GM21717 (cell line): ENCODE data around the gene PTGDS.

Source experiments
- ATAC-seq: cut with Tn5 transposase; IDR thresholded peaks from one replicate; pipeline ENCODE4 v1.9.1; 2021; ENCODE audit warnings: mild to moderate bottlenecking, moderate library complexity; ENCODE audit not compliant: unreplicated experiment

The PTGDS gene

DNA sequence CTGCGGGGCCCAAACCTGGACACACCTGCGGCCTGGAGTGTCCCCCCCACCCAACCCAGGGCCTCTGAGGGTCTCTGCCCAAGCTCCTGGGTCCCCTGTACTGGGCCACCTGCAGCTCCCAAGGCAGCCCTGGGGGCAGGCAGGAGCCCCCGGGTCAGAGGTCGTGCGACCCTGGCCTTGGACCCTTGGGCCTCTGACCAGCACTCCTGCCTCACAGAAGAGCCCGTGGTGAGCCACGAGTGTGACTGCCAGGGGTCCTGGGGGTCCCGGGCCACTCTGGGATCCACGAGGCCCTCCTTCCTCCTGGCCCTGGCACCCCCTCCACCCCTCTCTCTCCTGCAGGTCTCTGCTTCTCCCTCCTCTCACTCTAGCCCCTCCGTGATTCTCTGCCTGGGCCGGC, 5.0 kb upstream of the PTGDS start:
- no peak for ATAC-seq

DNA sequence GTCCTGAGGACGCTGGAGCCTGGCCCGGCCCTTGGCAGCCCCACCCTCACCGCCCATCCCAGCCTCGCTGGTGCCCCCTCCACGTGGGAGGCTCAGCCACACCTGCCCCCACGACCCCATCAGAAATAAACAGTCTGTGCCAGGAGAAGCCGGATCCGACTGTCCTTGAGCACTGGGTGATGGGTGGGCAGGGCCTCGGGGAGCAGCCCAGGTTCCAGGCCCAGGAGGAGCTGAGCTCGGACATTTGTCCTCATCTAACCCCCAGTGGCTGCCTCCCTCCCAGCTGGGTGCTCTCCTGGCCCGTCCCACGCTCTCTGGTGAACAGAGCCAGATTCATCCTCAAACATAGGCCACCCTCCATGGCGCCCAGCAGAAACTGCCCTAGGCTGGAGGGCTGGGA, 4.6 kb upstream of the PTGDS start:
- ATAC-seq: no peak

DNA sequence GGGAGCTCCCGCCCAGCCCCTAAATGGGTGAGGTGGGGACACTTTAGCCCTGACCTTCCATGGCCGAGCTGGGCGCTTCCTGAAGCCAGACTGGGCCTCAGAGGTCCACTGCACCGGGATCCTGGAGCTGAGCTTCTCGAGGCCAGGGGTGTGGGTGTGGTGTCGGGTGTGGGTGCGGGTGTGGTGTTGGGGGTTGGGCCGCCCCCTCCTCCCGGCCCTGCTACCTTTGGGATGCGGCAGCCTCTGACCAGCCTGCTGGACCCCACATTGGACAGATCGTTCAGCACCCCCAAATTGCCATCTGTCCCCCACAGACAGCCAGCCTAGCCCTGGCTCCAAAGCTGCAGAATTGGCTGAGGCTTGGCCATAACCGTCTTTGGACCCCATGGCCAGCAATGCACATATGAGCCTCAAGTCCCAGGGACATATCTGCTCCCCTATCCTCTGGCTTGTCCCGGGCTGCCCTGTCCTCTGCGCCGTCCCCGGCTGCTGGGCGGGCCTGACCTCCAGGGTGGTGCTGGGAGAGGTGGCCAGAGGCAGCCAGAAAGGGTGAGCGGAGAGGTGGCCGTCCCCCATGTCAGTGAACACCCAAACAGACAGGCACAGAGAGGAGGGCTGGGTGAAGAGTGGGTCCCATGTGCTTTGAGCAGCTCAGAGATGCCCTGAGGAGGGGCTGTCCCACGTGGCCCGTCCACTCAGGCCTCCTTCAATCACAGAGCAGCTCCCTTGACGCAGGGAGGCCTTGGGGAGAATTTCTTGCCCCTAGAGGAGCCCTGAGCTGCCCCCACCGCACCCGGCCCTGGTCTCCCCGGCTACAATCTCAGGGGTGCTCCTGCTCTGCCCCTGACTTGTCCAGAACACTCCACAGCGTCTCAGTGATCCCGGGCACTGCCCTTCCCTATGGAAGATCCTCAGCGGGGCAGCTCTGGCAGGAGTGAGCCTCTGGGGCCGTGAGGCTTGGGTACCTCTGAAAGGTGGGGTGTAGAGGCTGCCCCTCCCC, 3.4 kb upstream of the PTGDS start:
- no peak for ATAC-seq

DNA sequence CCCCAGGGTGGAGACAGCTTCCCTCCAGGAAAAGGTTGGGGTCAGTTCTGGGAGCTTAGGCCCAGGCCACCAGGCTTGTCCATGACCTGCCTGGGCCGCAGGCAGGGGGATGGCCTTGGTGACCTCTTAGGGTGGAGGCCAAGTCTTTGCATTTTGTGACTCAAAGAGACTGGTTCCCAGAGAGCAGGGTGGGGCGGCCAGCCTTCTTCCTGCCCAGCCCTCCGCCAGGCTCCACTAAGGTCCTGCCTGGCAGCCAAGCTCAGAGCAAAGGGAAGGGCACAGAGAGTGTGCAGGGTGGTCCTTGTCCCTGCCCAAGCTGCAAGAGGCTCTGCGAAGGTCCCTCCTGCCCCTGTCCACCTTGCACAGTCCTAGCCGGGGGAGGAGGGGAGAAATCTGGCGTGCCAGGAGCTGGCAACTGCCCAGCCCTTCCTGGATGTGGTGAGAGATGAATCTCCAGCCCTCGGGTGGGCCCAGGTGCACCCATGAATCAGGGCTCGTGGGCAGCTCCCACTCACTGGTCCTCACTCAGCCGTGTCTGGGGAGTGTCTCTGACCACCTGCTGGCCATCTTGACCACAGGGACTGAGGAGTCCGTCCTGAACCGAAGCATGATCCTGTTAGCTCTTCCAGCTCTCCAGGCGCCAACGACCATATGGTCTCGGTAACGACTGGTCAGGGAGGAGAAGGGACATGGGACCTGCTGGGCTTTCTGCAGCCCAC, 2.3 kb upstream of the PTGDS start:
- no peak for ATAC-seq

DNA sequence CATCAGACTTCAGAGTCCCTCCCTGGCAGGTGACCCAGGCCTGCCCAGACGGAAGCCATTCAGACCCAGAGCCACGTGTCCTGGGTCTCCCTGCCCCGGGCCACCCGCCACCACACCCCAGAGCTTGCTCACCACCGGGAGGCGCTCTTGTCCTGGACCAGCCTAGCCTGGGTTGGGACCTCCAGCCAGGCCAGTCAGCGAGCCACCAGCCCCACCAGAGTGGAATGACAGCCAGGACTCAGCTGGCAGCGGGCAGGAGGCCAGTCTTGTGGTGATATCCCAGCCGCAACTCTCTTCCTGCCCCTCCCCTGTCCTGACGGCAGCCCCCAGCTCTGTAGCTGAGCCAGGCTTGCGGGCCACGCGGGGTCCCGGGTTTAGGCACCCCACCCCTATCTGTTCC, 1.7 kb upstream of the PTGDS start:
- no peak for ATAC-seq

DNA sequence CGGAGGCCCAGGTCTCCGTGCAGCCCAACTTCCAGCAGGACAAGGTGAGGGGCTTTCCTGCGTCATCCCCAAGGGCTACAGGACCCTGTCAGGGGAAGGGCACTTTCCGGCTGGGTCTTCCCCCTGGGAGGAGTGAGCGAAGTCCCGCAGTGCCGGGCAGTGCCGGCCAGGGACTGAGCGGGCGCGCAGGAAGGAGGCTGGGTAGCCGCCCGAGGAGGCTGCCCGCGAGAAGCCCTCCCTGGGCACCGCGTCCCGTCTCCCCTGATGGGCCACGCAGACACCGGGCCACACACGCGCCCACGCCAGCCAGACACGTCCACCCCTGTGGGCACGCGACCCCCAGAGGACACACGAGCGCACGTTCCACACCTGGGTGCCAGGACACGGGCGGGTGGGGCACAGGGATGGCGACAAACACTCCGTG, 357 bp downstream of the PTGDS start:
- ATAC-seq: no peak

DNA sequence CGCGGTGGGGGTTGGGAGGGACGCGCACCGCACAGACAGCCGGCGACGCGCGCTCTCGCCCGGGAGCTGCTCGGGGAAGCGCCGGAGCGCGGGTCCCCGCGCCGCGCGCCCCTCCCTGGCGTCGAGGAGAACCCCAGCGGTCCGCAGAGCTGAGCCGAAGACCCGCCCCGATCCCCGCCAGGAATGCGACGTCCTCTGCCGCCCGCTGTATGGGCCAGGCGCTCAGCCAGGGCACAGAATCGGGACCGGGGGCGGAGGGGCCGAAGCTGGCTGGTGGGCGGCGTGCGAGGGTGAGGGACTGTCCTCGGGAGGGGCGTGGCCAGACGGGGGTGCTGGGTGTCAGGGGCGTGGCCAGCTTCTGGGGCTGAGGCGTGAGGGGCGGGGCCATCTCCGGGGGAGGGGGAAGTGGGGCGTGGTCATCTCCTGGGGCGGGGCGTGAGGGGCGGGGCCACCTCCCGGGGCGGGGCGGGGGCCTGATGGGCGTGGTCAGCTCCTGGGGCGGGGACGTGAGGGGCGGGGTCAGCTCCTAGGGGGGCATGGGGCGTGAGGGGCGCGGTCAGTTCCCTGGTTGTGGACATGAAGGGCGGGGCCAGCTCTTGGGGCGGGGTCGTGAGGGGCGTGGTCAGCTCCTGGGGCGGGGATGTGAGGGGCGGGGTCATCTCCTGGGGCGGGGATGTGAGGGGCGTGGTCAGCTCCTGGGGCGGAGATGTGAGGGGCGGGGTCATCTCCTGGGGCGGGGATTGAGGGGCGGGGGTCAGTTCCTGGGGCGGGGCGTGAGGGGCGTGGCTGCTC, 965 bp downstream of the PTGDS start:
- no peak for ATAC-seq

DNA sequence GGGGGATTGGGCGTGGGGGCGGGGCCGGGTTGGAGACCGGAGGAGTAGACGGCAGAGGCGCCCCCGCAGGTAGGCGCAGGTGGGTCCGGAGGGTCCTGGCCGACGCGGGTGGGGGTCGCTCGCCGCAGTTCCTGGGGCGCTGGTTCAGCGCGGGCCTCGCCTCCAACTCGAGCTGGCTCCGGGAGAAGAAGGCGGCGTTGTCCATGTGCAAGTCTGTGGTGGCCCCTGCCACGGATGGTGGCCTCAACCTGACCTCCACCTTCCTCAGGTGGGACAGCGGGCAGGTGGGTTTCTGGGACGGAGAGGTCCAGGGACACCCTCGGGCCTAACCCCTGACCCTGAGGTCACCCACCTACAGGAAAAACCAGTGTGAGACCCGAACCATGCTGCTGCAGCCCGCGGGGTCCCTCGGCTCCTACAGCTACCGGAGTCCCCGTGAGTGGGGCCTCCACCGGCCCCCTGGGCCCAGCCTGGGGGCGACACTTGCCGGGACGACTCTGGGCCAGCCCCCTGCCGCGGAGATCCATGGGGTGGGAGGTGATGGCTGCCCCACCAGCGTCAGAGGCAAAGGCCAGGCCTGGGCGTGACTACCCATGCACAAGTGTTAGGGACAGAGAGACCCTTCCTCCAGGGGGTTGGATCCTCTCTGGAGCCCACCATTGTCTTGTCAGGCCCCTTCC, 1.7 kb downstream of the PTGDS start:
- ATAC-seq: no peak

DNA sequence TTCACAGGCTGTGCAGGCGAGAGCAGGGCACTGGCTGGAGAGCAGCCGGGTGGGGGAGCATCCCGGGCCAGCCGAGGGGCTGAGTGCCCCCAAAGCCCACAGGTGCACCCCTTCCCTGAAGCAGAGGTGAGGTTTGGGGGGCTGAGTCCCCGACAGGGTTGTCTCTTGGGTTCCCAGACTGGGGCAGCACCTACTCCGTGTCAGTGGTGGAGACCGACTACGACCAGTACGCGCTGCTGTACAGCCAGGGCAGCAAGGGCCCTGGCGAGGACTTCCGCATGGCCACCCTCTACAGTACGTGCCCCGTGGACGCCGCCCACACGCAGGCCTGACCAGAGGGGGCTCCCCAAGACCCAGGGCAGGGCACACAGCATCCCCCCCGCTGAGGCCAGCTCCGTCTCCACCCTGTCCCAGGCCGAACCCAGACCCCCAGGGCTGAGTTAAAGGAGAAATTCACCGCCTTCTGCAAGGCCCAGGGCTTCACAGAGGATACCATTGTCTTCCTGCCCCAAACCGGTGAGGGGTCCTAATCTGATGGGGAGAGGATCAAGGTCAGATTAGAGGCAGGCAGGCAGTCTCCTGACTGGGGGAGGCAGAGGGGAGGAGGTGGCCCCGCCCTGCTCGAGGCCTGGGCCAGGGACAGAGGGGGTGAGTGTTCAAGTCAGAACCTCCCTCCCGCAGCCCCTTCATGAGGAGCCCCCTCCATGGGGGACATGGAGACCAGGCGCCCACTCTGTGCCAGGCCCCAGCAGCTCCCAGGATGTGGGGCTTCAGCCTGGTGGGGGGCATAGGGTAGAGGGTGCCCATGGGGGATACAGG, 2.7 kb downstream of the PTGDS start:
- ATAC-seq: no peak

DNA sequence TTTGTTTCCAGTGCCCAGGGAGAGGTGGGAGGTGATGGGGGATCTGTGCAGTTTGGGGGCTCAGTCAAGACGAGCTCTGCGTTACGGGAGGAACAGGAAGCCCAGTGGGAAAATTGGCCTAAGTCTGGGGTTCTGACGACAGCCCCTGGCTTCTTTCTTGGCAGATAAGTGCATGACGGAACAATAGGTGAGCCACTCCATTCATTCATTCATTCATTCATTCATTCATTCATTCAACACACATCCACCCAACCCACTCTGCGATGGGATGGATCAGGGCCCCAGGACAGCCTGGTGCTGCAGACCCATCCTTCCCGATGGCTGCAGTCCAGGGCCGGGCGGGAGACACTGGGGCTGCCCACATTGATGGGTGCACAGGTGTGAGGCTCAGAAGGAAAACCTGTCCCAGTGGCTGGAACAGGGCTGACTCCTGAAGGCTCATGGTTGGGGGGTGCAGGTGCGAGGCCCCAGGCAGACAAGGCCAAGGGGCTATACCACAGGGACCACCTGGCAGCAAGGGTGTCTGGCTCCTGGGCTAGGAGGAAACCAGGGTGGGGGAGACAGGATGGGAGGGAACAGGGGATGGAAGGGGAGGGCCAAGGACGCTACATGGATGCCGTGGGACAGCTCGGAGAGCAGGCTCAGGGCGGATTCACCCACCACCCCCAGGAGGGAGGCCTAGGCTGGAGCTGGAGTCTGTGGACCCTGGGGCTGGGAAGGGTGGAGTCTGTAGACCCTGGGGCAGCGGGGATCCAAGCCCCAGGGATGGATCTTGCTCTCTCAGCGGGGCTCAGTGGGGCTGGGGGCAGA, 3.6 kb downstream of the PTGDS start:
- ATAC-seq: no peak

DNA sequence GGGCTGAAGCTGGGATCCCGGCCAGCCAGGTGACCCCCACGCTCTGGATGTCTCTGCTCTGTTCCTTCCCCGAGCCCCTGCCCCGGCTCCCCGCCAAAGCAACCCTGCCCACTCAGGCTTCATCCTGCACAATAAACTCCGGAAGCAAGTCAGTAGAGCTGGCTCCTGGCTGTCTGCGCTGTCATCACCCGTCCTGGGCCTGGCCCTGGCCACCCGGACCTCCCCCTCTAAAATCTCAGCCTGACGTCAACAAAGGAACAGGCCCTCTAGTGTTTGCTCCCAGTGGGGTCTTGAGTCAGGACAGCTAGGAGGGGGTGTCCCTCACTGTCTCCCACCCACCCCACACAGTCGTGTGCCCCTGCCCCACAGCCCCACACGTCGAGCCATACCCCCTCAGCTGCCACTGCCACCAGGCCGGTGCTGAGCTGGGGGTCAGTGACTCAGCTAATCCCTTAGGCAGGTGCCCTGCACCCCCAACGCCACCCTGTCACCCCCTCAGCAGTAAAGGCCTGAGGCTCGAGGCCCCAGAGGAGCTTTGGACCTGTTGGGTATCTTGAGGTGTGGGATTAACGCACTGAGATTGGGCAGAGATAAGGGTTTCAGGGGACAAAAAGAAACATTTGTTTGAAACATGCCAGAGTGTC, 4.4 kb downstream of the PTGDS start:
- no peak for ATAC-seq

DNA sequence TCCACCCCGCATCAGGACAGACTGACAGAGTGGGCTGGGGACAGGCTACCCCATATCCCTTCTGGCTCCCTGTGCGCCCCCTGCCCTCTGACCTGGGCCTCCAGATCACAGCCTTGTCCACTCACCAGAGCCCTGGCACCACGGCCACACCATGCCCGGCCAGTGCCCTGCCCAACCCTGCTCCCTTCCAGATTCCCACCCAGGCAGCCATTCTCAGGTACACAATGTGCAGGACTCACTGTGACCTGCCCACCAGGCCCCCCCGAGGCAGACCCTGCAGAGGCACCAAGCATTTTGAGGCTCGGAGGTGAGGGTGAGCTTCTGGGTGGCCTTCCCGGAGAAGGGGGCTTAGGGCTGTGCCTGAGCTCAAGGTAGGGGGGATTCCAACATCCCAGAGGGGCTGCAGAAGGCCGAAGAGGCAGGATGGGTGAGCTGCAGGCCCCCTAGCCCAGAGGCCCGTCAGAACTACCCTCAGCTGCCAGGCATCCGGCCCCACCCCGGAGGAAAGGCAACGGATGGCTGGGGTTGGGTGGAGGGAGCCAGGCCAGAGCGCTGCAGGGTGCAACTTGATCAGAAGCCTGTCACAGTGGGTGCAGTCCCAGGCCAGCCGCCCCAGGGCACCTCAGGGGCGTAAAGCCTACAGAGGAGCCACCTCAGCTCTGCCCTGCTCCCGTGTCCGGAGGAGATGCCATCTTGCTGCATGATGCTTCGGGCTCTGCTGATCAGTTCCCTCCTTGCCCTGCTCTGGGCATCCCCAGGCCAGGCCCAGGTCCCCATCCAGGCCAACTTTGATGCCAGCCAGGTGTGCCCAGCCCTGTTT, 5.1 kb downstream of the PTGDS start, which contains the start of gene LCNL1:
Gene LCNL1, plus strand, starts transcription at position 762 of the 820 bp plus-strand sequence. CDS start 594 bp downstream, outside the sequence.
- no peak for ATAC-seq

DNA sequence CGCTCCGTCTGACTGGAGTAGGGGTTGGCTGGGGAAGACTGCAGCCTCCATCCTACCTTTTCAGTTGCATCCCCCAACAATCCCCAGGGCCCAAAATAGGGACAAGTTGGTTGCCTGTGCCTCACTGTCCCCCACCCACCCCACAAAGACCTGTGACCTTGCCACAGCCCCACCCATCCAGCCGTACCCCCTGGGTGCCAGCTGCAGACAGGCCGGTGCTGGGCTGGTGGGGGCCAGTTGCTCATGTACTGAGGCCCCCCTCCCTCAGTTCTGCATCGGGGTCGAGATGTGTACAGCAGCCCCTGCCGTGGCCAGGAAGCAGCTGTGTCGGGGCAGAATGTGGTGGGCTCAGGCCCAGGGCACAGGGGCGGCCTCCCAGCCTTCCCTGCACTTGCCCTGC, 5.9 kb downstream of the PTGDS start:
- no peak for ATAC-seq

DNA sequence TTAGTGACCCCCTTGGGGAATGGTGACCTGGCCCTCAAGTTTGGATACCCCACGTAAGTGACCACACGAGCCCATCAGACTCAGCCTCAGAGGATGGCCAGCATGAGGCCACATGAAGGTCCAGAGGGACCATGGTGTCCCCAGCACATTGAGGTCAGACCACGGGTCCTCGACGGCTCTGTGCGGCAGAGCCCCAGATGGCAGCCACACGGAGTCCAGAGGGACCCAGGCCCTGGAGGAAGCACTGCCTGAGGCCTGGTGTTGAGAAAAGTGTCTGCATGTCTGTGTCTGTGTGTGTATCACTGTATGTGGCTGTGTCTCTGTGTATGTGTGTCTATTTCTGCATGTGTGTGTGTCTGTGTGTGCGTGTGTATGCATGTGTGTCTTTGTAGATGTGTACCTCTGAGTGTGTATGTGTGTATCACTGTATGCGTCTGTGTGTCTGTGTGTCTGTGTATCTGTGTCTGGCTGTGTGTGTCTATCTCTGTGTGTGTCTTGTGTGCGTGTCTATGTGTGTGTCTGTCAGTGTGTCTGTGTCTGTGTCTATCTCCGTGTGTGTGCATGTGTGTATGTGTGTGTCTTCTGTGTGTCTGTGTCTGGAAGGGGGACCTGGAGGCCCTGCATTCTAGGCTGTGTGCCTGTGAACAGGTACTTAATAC, 6.5 kb downstream of the PTGDS start:
- no peak for ATAC-seq

DNA sequence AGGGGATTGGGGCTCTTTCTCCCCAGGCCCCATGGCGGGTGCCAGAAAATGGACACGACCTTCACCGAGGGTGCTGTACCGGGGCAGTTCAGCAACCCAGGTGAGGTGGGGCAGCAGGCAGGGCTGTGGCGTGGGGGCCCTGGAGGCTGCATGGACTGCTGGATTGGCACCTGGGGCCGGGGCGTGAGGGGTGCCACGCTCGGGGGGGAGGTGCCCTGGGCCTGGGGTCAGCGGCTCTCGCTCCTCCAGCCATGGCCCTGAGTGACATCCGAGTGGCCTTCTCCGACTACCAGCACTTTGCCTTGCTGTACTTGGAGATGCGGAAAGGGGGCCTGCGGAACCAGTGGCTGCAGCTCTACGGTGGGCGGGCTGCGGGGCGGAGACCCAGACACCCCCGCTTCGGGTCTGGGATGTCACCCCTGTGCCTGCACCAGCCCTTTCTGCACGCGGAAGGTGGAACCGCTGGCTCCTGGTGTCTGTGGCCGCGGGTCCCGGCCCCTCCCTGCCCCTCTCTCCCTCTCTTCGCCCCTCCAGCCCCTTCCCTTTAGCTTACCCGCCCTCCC, 7.2 kb downstream of the PTGDS start:
- no peak for ATAC-seq

DNA sequence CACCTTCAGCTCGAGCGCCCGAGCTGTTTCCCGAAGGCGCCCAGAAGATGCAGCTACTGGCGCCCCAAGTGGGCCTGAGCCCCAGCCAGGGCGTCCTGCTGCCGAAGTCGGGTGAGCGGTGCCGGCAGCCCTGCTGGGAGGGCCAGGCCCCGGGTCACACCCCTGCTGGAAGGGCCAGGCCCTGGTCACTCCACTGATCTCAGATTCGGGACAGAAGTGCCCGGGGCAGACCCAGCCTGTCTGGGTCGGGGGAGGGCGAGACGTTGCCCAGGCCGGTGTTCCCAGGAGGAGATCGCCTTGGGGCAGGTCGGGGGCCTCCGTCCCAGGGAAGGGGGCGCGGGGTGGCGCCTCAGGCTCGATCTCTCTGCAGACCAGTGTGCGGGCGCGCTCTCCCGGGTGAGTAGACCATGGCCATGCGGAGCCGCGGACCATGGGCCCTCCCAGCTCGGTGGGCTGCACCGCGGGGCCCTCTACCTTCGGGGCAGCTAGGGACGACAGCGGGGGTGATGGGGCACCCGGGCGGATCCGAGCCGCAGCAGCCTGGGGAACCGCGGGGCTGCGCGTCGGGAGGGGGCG, 7.8 kb downstream of the PTGDS start:
- no peak for ATAC-seq
